ENCODE measurements around the gene MZB1.
A peak's percentile ranks its signal among the peaks of the same experiment; 100 is the strongest.

The MZB1 gene

DNA sequence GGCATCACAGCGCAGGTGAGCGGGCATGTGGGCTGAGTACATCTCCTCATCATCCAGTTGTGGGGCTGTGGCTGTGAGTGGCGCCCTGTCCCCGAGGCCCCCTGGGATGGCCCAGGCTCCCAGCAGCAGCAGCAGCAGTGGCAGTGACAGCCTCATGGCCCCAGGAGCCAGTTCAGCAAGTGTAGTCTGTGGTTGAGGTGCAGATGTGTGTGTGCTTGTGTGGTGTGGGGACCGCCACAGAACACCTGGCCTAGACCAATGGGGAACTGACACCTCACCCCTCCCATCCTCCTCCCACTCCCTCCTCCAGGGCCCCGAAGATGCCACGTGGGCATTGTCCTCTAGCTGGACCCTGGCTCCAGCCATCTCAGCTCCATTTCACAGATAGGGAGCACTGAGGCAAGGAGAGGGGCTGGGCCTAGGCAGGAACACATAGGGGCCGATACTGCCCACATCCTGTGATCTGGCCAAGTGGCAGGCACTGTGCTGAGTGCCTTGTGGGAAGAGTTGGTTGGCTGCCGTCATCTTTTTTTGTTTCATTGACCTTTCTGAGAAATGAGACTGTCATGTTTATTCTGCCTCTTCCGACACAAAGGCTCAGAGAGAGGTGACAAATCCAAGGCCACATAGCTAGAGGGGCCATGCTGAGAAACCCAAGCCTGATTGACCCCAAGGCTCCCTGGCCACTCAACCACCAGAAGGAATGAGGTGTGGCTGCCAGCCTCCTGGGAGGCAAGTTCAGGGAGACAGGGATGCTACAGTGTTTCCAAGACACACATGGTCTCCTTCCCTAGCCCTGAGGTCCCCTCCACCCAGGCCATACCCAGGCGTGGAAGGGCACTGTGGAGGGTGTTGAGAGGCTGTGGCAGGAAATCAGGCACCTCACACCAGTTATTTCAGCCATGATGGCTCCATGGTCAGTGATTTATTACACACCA lies at the start of gene MZB1:
Gene MZB1, minus strand, starts transcription at position 213 of the 938 bp plus-strand sequence. Its CDS starts 57 bp downstream, at position 156.
- peak; percentile 83 to 86 for DNase-seq

- DNase-seq, result peak; percentile 90 to 92
These were observed 49.5 kb upstream of the MZB1 start, which contains the start of gene DNAJC18 for GRCh38 chr5:139439013-139439903. TSS of gene DNAJC18 (minus strand) at chr5:139439525. CDS start at chr5:139439445, 80 bp downstream.

DNA sequence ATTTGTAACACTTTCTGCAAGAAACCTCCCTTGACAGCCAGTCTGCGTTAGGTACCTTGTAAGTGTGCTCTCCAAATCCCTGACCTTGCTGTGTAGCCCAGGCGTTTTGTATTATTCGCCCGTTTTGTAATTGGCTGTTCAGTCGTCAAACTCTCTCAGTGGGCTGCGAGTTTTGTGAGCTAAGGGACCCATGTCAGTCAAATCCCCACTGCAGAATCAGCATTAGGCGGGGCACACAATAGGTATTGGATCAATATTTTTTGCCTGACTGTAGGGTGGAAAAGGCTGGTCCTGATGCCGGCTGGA lies 48.9 kb upstream of the MZB1 start:
- no peak for DNase-seq

DNA sequence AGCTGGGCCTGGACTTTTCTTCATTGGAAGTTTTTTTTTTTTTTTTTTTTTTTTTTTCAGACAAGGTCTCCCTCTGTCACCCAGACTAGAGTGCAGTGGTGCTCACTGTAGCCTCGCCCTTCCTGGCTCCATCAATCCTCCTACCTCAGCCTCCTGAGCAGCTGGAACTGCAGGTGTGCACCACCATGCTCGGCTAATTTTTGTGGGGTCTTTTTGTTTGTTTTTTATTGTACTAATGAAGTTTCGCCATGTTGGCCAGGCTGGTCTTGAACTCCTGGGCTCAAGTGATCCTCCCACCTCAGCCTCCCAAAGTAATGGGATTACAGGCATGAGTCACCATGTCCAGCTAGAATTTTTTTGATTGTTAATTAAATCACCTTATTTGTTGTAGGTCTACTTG lies 46.0 kb upstream of the MZB1 start:
- no peak for DNase-seq

GRCh38 chr5:139431706-139432105 lies 42.0 kb upstream of the MZB1 start:
- DNase-seq, result no peak

GRCh38 chr5:139430015-139430414 lies 40.3 kb upstream of the MZB1 start:
- DNase-seq, result no peak

DNA sequence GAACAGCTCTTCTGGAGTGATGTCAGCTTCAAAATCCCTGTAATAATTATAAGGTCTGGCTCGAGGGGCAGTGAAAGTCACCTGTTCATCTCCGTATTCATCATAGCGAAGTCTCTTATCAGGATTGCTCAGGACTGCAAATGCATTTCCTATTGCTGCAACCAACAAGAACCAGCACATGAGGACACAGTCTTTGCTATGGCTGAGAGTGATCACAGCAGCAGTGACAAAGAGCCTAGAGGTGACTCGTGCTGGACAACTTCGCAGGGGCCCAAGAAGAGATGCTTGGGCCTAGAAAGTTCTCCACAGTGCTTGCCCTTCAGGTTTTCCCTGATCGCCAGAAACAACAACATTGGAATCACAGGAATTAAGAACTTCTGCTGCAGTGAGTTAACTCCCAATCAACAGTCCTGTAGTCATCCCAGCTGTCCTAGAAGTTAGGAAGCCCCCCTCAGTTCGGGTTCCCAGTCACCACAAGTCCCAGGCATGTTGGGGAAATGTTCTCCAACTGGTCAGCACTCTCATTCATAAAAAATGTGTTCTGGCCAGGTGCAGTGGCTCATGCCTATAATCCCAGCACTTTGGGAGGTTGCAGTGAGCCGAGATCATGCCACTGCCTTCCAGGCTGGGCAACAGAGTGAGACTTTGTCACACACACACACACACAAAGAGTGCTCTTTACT lies 36.6 kb upstream of the MZB1 start:
- DNase-seq, result no peak

DNA sequence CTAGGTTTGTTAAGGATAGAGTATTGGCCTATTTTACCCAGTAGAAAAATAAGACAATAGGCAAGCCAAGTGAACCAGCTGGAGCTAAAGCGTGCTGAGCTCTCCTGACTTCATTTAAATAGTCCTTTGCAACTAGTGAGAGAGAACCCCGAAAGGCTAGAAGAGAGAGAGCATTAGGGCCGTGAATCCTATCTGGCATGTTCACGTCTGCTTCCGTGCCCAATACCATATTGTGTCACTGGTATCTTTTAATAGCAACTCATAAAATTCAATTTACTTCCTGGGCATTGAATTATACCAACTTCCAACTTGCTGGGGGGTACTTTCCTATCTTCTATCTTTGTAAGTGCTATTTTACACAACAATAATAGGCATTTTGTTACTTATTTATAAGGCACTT lies 35.8 kb upstream of the MZB1 start:
- no peak for DNase-seq

- peak; percentile 74 to 88 for DNase-seq
These were observed 32.7 kb upstream of the MZB1 start for GRCh38 chr5:139422307-139422893.

GRCh38 chr5:139419226-139420192 lies 29.8 kb upstream of the MZB1 start:
- DNase-seq, result no peak

DNA sequence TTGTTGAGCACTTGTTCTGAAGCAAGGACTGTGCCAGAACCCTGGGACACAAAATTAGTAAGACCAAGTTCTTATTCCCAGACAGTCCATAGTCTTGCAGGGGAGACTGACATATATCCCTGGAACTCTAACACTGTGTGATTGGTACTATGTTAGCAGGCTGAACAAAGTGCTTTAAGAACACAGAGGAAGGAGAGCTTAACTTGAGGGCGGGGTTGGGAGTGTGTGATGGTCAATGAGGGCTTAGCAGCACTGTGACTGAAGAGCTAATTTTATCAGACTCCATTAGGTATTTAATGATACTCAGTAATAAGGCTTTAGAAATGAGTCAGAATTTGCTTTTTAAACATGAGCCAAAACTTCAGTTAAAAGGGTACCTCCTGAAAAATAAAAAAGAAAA lies 29.1 kb upstream of the MZB1 start:
- DNase-seq, result no peak

DNA sequence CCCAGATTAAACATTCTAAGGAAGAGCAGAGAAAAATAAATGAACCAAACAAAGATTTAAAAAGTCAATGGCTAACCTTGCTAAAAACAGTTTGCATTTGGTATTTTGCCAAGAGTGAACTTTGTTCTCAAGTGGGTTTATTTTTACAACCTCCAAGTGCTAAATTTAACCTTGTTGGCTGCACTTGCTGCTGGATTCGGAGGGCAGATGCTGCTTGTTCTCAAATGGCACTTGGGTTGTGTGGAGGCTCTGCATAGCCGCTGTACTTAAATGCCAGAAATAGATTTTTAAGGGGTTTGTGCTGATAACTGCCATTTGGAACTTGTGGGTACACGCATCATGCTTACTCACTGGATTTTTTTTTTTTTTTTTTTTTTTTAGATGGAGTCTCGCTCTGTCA lies 27.5 kb upstream of the MZB1 start:
- DNase-seq, result no peak

DNA sequence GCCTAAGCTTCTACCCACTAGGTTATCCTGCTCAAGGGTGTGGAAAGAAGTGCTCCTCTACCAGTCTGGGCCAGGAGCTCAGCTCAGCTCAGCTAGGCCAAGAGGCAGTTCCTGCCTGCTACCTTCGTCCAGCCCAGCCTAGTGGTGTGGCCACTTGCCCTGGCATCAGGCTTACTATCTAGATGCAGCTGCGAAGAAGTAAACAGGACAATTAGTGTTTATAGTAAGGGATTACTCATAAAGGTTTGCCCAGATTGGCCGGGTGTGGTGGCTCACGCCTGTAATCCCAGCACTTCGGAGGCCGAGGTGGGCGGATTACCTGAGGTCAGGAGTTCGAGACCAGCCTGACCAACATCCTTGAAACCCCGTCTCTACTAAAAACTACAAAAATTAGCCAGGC lies 26.9 kb upstream of the MZB1 start:
- no peak for DNase-seq

GRCh38 chr5:139415869-139416268 lies 26.2 kb upstream of the MZB1 start:
- no peak for DNase-seq

DNA sequence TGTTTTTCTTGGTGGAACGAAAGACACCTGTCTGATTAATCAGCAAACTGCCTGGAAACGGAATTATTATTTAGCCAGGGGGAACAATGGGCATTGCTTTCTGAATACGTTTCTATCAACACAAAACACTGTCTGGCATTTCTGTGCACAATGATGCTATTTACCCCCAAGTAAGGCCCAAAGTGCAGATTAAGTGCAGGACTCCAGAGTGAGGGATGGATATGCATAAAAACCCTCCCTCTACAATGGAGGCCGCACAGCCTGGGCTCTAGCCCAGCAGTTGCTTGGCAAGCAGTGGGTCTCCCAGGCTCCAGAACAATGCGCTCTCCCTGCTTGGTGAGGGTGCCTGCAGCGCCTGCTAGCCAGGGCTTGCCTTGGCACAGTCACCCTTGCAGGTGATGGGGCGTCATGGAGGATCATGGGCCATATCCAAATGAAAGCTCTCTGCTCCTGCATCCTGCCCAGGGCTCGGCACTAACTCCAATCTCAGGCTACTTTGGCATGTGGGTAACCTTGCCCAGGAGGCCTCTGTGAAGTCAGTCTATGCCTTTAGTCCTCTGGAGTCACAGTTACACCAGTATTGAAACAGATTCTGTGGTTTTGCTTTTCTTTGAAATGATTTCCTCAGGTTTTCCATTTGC lies 25.6 kb upstream of the MZB1 start:
- no peak for DNase-seq

DNA sequence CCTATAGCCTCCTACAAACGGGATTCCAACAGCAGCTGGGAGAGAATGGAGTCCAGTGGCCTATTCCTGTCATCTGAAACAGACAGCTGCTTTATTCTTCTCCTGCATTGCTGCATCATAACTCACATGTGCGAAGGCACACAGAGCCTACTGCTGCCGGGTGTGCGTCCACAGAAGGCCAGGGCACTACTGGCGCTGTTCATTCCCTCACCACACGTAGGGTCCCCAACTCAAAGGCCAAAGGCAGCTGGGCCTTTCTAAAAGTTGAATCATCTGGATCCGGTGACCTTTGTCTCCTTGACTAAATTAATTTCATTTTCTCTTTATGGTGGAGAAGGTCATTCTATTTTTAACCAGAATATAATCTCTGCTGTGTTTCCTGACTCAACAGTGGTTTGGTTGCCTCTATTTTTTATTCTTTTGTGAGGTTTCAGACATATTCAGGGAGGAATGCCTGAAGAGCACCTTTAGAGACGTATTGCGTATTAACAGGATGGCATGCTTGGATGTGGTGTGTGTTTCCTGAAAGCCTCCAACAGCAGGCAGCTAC lies 24.9 kb upstream of the MZB1 start:
- DNase-seq, result peak in 1 of 2 donors; percentile 17

DNA sequence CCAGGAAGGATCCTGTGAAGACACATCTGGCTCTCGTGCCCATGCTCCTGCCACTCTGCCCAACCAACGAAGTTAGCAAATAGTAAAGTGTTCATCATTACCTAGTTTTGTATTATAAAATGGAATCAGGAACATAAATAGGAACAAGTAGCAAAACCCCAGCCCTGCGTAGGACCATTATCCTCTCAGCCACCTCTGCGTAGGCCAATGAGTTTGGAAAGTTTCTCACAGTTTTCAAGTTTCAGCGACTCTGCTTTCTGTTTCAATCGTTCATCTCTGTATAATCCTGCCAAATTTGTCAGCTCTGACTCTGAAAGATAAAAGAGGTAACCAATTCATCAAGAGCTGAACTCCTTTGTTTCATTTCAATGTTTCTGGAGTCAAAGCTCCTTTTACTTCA lies 24.2 kb upstream of the MZB1 start:
- DNase-seq, result no peak

DNA sequence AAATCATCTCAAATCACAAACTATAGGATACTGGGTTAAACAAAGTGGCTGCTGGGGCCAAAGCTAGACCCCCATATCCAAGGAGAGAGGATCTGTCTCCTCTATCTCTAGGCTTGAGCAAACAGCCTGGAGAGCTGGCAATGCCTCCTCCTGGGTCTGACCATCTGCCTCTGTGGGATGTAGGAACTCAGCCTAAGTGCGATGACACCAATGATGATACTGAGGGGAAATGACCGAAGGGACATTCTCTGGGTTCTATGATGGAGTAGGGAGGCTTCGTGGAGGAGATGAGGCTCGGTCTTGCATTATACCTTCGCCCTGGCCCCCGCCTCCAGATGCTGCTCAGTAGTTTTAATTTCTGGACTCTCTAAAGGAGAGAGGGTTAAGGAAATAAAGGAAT lies 23.4 kb upstream of the MZB1 start:
- DNase-seq, result no peak

- no peak for DNase-seq
These were observed 21.5 kb upstream of the MZB1 start for GRCh38 chr5:139410993-139411828.
